NB4 (cell line): ENCODE measurements around the gene LDAH.

Experiments
- DNase-seq: peaks from one replicate; pipeline ENCODE4 v3.0.0; 2010; ENCODE audit warnings: low read depth
- H3K4me3 ChIP-seq: one replicate; pipeline ENCODE4 v1.5.1; 2011; ENCODE audit warnings: mild to moderate bottlenecking, low read depth, low read length, moderate library complexity
- CTCF ChIP-seq: IDR thresholded peaks from one replicate; pipeline ENCODE4 v1.5.1; 2012; ENCODE audit warnings: low read depth, low read length
- MAX ChIP-seq: IDR thresholded peaks from 2 replicates; pipeline ENCODE4 v1.6.1; 2011; ENCODE audit warnings: low read depth, low read length
- MYC ChIP-seq: IDR thresholded peaks from 2 replicates; pipeline ENCODE4 v1.6.1; 2011; ENCODE audit warnings: low read depth, low read length
- POLR2A ChIP-seq: IDR thresholded peaks from 2 replicates; pipeline ENCODE4 v1.6.1; 2011; ENCODE audit warnings: mild to moderate bottlenecking; ENCODE audit not compliant: insufficient read length; ENCODE audit errors: extremely low read depth

The LDAH gene

GRCh38 chr2:20747317-20747716, 75.6 kb downstream of the LDAH start:
- TF ChIP-seq POLR2A (no peak), MAX (no peak), MYC (no peak), CTCF (no peak)
- DNase-seq, result no peak
- H3K4me3 ChIP-seq, result no peak overlapping the region

GRCh38 chr2:20745924-20746555, 76.9 kb downstream of the LDAH start:
- DNase-seq, result no peak
- no peak for TF ChIP-seq CTCF
- no peak for TF ChIP-seq MYC
- no peak for TF ChIP-seq POLR2A
- no peak for TF ChIP-seq MAX
- no peak overlapping the region for H3K4me3 ChIP-seq

GRCh38 chr2:20744366-20745335, 78.2 kb downstream of the LDAH start:
- TF ChIP-seq MAX (no peak), CTCF (no peak), POLR2A (no peak), MYC (no peak)
- no peak overlapping the region for H3K4me3 ChIP-seq
- no peak for DNase-seq

GRCh38 chr2:20738772-20739171, 84.1 kb downstream of the LDAH start:
- TF ChIP-seq MYC (no peak), POLR2A (no peak), CTCF (no peak), MAX (no peak)

GRCh38 chr2:20737505-20737904, 85.4 kb downstream of the LDAH start:
- peak; percentile 56 for DNase-seq
- no peak overlapping the region for H3K4me3 ChIP-seq
- TF ChIP-seq MAX (no peak), MYC (no peak), POLR2A (no peak)

More at GRCh38 chr2:20738772-20739171, 84.1 kb downstream of the LDAH start:
- no peak for DNase-seq
- H3K4me3 ChIP-seq, result no peak overlapping the region
